ENCODE results near the gene OR10J1.
A peak's percentile ranks its signal among the peaks of the same experiment; 100 is the strongest.
"Not testable (repeated sequence)": the region's sequence is repeated elsewhere in the genome, so short reads cannot be mapped to it uniquely, and the experiment has no call there.

OR10J1 gene, protein sequence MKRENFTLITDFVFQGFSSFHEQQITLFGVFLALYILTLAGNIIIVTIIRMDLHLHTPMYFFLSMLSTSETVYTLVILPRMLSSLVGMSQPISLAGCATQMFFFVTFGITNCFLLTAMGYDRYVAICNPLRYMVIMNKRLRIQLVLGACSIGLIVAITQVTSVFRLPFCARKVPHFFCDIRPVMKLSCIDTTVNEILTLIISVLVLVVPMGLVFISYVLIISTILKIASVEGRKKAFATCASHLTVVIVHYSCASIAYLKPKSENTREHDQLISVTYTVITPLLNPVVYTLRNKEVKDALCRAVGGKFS

DNA sequence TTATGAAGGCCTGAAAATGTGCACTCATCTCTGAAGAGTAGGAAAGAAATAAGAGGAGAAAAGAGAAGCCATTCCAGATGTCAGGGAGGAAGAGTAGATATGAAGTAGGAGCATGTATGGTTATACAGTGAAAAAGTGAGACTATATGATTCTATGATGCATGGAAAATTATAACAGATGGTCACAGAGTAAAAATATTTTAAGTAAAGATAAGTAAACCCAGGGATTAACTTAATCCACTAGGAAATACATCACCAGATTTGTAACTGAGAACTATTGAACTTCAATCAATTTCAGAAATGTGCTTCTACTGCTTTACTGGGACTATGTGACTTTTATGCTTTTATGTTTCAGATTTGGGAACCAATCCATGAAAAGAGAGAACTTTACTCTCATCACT lies at the start of gene OR10J1:
OR10J1 (plus strand) TSS at position 301 of the 400 bp plus-strand sequence; CDS start at position 371, 70 bp downstream.
- DNase-seq (ENCODE audit: low spot score): no peak

DNA sequence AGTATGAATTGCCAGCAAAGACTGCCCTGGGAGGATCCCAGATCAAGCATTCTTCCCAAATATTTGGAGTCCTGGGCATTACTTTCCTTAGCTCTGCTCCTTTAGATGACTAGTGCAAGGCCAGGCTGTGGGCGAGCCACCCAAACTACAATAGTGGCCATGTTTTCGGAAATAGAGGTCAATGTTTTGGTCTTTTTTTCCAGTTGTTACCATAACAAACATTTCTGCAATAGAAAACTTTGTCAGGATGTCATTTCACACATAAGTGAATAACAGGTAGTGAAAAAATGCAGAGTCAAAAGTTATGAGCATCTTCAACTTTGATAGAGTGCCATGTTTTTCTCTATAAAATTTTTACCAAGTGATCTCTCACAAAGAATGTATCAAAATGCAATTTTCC lies 32.7 kb upstream of the OR10J1 start:
- no peak for DNase-seq (ENCODE audit: low spot score)

DNA sequence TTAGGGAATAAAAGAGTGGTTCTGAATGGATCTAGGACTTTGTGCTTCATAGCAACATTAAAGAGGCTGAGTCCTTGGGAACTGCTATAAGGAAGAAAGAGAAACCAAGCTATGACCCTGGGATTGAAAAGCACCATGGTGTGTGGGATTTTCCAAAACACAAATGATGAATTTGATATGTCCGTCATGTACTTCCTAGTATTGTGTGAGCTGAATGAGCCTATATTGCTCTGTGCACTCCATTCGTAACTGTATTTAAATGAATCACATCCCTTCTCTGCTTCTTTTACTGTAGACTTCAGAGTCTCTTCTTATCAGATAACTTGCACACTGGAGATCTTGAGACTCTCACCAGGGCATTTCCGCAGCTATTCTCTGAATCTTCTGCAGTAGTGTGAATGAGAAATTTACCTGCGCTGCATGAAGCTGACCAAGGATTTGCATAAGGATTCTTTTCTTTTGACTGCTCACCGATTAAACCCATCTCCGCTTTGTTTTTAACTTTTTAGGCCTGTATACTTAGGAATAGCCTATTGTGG lies 30.6 kb upstream of the OR10J1 start:
- DNase-seq (ENCODE audit: low spot score): no peak

DNA sequence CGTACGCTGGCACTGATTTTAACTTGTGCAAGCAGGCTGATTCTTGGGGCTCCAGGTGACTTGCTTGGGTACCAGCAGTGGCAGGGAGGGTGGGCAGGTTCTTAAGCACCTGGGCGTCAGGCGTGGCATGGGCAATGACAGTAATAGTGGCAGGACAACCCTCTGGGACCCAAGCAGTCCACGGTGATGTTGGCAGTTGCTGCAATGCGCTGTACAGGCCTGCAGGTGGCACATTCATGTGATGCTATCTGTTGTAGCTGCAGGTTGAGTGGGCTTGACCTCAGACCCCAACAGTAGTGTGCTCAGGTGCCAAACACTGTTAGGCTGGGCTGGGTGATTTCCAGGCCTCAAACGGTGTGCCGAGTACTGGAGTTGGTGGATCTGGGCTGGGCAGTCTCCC lies 17.7 kb upstream of the OR10J1 start:
- DNase-seq (ENCODE audit: low spot score): no peak

DNA sequence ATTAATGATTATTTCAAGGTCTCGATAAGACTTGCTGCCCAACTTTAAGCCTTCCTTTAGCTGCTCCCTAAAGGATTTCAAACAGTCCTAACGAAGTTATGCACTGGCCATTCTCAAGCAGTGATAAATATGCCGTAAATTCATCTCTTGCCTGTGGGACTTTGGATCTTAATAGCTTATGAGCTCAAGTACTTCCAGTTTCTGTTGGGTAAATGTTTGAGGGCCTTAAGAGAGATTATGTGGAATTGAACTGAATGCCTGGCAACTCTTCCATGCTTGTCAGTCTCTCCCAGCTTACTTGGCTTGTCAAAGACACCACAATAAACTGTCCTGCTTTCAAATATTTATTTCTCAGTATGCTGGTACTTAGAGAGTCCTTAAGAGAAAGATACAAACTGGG lies 11.0 kb upstream of the OR10J1 start:
- DNase-seq (ENCODE audit: low spot score): no peak

DNA sequence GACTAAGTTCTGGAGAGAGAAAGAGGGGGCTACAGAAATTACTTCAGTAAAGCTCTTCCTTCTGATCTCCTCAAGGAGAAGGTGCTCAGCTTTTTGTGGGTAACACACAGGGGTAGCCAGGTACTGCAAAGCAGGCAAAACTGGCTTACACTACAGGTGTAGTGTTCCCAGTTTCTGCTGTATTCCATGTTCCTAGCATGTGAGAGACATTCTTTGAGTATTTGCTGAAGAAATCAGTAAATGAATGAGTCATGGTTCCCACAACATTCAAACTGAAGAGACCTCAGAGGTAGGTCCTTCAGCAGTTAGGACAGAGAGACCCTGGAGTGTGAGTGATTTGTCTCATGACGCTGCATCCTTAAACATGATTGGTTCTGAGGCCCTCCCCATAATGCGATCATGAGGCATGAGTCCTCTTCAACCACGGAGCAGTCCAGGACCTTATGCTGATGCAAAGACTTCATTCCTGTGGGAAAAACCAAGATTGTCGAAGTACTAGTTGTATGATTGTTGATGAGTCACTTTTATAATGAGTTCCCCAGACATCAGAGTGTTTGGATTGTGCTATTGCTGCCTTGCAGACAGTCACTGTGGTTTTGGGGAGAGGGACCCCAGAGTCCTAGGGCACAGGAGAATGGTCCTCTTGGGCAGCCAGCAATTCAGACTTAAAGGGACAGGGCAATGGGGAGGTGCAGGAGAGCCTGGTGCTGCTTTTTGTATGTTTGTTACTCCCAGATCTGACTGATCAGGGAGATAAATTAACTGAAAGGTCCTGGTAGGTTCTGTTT lies 10.3 kb upstream of the OR10J1 start:
- DNase-seq (ENCODE audit: low spot score): no peak

- DNase-seq (ENCODE audit: low spot score): peak; percentile 58
Measured at GRCh38 chr1:159430985-159431384, 8.5 kb upstream of the OR10J1 start.

GRCh38 chr1:159431904-159432303 lies 7.6 kb upstream of the OR10J1 start, which contains the start of gene OR10J4:
Gene OR10J4, plus strand, starts transcription at chr1:159432204.
- no peak for DNase-seq (ENCODE audit: low spot score)

DNA sequence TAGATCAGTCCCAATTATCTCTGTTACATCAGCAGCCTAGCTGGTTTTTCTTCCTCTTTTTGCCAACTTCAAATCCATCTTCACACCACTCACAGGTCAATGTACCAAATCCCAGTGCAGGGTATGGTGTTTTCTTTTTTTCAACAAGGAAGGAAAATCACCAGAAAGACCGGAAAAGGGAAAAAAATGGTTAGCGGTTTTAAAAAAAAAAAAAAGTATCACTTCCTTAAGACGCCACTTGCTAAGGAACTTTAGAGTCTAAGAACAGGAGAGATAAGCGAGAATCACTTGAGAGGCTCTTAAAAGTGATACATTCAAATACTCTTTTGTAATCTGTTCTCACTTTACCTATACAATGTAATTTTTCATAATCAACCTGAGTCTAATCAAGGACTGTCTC lies 3.1 kb upstream of the OR10J1 start:
- DNase-seq (ENCODE audit: low spot score): peak; percentile 63

- peak; percentile 69 for DNase-seq (ENCODE audit: low spot score)
Measured at GRCh38 chr1:159441360-159441759, 1.8 kb downstream of the OR10J1 start.

DNA sequence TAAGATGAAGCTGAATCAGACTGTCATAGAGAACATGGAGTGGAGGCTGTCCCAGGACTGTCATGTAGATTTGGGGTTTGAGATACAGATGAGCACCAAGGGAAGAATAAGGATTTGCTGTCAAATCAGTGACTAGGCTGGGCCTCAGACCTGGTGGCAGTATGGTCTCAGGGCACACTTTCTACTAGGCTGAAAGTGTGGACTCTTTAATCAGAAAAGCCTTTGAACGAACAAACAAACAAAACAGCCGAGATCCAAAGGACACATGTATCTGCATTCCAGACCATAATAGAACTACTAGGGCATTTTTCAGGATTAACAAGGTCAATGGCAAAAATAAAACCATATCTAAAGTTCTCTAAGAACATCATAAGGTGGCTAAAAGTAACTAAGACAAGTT lies 2.9 kb downstream of the OR10J1 start:
- no peak for DNase-seq (ENCODE audit: low spot score)

DNA sequence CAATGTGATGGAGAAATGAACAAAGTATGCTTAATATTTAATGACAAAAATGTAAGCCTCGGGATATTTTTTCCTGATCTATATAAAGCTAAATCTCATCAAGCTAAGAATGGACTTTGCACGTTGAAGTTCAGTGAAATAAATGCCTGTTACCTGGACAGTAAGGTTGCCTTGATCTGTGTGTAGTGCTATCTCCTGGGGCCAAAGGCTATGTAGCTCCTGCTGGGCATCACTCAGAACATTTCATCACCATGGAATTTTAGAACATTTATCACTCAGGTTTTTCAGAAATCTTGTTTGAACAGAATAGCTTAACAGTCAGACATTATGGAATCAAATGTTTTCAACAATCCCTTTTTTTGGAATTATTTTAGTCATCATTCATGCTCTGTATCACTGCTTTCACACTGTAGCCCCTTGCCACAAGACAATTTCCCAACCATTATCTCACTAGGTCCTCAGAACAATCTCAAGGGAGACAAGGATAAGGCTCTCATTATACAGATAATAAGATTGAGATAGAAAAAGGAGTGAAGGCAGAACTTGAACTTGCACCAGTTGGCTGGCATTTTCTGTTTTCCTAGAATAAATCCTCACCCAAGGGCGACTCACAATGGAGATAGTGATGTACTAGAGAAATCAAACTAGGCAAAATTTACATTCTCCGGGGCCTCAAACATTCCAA lies 3.7 kb downstream of the OR10J1 start:
- DNase-seq (ENCODE audit: low spot score): no peak

DNA sequence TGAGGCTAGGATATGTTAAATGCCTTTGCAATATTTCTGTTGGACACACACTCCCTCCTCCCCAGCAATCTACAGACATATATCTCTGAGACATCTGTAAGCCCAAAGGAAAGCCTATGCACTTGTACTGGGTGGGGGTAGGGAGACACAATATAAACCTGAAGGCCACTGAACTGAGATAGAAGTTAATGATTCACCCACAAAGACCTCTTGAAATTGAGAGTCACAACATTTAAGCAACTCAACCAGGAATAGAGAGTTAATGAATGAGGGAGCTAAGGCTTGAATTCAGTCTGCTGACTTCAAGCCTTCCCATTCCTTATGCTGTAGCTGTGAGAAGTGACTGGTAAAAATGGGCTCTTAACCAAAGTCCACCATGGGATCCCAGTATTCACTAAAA lies 5.0 kb downstream of the OR10J1 start:
- DNase-seq (ENCODE audit: low spot score): no peak

DNA sequence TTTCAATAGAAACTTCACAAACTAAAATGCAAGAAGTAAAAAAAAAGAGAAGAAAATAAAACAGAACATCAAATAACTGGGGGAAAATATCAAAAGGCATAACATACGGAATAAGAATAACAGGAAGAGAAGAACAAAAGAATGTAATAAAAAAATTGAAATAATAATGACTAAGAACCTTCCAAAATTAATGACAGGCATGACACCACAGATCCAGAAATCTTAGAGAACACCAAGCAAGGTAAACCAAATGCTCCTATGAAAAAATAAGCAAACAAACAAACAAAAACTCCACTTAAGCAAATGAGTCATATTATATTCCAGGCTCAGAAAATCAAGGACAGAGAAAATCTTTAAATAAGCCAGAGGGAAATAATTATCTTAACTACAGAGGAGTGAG lies 8.7 kb downstream of the OR10J1 start:
- no peak for DNase-seq (ENCODE audit: low spot score)

DNA sequence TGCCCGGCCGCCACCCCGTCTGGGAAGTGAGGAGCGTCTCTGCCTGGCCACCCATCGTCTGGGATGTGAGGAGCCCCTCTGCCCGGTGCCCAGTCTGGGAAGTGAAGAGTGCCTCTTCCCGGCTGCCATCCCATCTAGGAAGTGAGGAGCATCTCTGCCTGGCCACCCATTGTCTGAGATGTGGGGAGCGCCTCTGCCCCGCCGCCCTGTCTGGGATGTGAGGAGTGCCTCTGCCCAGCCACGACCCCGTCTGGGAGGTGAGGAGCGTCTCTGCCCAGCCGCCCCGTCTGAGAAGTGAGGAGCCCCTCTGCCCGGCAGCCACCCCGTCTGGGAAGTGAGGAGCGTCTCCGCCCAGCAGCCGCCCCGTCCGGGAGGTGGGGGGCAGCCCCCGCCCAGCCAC lies 10.1 kb downstream of the OR10J1 start:
- DNase-seq (ENCODE audit: low spot score): not testable (repeated sequence)

DNA sequence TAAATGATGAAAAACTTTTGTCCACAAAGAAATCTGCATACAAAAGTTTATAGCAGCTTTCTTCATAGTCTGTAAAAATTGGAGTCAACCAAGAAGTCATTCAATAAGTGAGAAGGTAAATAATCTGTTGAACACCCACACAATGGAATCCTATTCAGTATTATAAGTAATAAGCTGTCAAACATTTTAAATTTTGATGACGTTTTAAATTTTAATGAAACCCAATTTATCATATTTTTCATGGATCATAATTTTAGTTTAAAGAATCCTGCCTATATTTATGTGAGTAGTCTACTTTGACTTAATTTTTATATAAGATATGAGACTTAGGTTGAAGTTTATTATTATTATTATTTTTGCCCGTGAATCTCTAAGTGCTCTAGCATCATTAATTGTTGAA lies 20.0 kb downstream of the OR10J1 start:
- no peak for DNase-seq (ENCODE audit: low spot score)

DNA sequence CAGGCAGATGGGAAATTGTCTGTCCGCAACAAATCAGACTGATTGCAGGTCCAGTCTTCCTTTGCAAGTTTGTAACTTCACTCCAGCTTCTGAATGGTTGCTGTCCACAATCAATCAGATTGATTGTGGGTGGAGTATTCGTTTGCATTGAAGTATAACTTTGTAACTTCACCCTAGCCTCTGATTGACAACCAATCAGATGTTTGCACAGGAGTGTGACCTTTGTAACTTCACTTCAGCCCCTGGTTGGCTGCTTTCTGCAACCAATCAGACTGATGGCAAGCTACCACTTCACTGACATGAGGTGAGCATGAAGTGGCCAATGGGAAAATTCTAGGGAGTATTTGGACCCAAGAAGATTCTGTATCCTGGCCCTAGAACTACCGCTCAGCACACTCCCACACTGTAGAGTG lies 25.7 kb downstream of the OR10J1 start:
- no peak for DNase-seq (ENCODE audit: low spot score)

- DNase-seq (ENCODE audit: low spot score): no peak
Measured at GRCh38 chr1:159468321-159468720, 28.8 kb downstream of the OR10J1 start.

GRCh38 chr1:159469921-159470533 lies 30.5 kb downstream of the OR10J1 start:
- no peak for DNase-seq (ENCODE audit: low spot score)

DNA sequence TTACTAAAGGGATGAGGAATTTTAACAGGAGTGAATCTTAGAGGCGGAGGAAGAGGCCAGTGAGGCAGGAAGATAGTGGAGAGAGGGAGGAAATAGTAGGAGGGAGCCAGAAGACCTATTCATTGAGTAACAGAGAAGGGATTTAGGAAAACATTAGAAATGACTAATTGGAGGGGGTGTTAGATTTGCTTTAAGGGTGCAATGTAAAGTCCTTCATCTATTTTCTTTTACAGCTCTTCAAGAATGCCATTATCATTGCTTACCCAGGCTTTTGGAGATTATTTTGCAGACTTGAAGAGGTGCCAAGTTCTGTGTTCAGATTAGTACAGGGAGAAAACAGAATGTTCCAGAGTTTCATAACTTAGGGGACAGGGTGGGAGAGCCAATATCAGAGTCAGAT lies 33.8 kb downstream of the OR10J1 start:
- no peak for DNase-seq (ENCODE audit: low spot score)

DNA sequence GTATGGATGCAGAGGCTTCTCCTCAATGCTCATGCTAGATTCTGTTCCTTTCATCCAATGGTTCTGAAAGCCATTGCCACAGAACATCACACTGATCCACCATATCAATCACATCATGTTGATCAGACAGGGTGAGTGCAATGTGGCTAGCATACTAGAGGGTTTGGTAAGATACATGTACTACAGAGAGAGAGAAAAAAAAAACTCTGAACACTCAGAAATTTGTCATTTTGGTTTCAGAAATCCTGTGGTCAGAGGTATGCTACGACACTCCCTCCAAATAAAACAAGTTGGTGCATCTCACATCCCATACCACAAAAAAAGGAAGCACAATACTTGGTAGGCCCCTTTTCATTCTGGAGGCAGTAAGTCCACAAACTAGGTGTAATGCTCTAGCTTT lies 35.4 kb downstream of the OR10J1 start:
- DNase-seq (ENCODE audit: low spot score): no peak

GRCh38 chr1:159483501-159483900 lies 44.0 kb downstream of the OR10J1 start:
- no peak for DNase-seq (ENCODE audit: low spot score)

All from pons (tissue), 1 donor.